ENCODE data around the gene FAM181A. TPM values are rescaled to one million over a fixed set of nuclear protein-coding genes. Genes with fewer than 3 reads are reported as not detected.

The FAM181A gene
- total RNA-seq, 4 donors from 2014 or later = not detected

DNA sequence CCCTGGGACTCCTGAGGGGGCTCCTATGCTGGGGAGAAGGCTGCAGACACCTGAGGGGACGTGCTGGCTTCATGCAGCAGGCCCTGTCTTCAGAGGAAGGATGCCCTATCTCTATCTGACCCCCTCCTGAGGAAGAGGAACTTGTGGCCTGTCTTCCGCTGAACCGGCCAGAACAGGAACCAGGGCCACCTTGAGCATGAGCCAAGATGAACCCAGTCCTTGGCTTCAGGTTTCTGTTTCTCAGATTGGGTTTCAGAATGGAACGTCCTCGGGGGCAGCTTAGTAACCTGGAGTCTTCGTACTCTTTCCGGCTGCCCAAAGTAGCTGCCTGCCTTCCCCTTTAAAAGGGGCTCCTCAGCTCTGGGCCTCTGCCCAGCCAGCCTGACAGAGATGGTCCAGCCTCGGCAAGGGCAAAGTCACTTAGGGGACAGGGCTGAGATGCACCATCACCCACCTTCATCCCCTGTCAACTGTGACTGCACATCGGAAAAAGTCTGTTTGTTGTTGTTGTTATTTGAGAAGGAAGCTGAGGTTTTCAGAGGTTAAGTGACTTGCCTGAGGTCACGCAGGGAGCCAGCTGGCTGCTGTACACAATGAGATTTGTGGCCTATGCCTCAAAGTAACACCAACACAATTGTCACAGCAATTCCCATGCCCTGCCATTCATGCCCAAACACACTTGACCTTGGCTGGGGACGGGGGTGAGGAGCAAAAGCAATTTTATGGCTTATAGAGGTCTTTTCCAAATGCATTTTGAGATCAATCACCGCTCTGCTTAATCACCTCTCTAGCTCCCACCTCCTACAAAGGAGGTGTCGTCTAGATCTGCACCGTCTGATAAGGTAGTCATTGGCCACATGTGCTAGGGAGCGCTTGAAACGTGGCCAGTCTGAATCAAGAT is 35.8 kb downstream of the FAM181A start:
- no peaks in the 10 kb centered on the region for H3K27me3 ChIP-seq
- no peaks in the 10 kb centered on the region for H3K36me3 ChIP-seq
- peak overlapping the region in 1 of 4 donors; percentile 7 for H3K4me3 ChIP-seq
- H3K9me3 ChIP-seq = no peaks in the 10 kb centered on the region
- peaks cover 0 to 69% (median 54%) of the 10 kb centered on the region in 4 donors for H3K4me1 ChIP-seq
- DNase-seq = peak in 2 of 3 donors; percentile 85 to 92
- TF ChIP-seq POLR2A (IDR thresholded peaks at IDR 0.05) = no peak
- no peak for TF ChIP-seq CTCF (IDR thresholded peaks at IDR 0.05)
- H3K27ac ChIP-seq = peak overlapping the region; percentile 76 to 86 (median 84)

GRCh38 chr14:93963692-93964091 is 36.5 kb downstream of the FAM181A start:
- no peak for DNase-seq
- Histone ChIP-seq H3K36me3 (no peaks in the 10 kb centered on the region), H3K9me3 (no peaks in the 10 kb centered on the region), H3K4me1 (peaks cover 0 to 62% (median 53%) of the 10 kb centered on the region in 4 donors), H3K27ac (peak overlapping the region; percentile 76 to 86 (median 84)), H3K27me3 (no peaks in the 10 kb centered on the region), H3K4me3 (no peak overlapping the region)
- TF ChIP-seq POLR2A (IDR thresholded peaks at IDR 0.05) (no peak), CTCF (IDR thresholded peaks at IDR 0.05) (no peak)

DNA sequence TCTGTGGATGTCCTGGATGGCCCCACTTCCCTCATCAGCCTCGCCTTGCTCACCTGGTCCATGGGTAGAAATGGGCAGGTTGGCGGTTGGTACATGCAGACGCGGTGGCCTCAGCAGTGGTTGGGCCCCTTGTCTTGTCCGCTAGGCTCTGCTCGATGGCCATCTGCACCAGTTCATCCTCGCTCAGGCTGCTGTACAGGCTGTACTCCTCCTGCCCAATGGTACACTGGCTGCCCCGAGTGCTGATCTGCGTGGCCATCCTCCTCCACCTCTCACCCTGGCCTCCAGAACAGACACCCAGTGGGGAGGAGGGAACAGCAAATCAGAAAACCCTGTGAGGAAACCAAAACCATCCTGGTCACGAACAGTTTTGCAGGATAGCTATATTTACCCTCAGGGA is 37.1 kb downstream of the FAM181A start:
- Histone ChIP-seq H3K27ac (peak overlapping the region; percentile 76 to 86 (median 84)), H3K27me3 (no peaks in the 10 kb centered on the region), H3K36me3 (no peaks in the 10 kb centered on the region), H3K4me1 (peaks cover 0 to 60% (median 47%) of the 10 kb centered on the region in 4 donors), H3K9me3 (no peaks in the 10 kb centered on the region), H3K4me3 (no peak overlapping the region)
- TF ChIP-seq CTCF (IDR thresholded peaks at IDR 0.05) (no peak), POLR2A (IDR thresholded peaks at IDR 0.05) (no peak)
- no peak for DNase-seq

GRCh38 chr14:93964820-93965286 is 37.7 kb downstream of the FAM181A start:
- Histone ChIP-seq H3K4me3 (no peak overlapping the region), H3K4me1 (peaks cover 0 to 60% (median 43%) of the 10 kb centered on the region in 4 donors), H3K9me3 (no peaks in the 10 kb centered on the region), H3K27me3 (no peaks in the 10 kb centered on the region), H3K27ac (peak overlapping the region; percentile 76 to 86 (median 84)), H3K36me3 (no peaks in the 10 kb centered on the region)
- no peak for DNase-seq
- TF ChIP-seq CTCF (IDR thresholded peaks at IDR 0.05) = no peak
- no peak for TF ChIP-seq POLR2A (IDR thresholded peaks at IDR 0.05)

GRCh38 chr14:93965287-93965821 is 38.2 kb downstream of the FAM181A start:
- H3K4me1 ChIP-seq = peaks cover 0 to 60% (median 41%) of the 10 kb centered on the region in 4 donors
- H3K27me3 ChIP-seq = no peaks in the 10 kb centered on the region
- no peaks in the 10 kb centered on the region for H3K9me3 ChIP-seq
- H3K27ac ChIP-seq = peak overlapping the region in 3 of 4 donors; percentile 76 to 86 (median 83)
- TF ChIP-seq CTCF (IDR thresholded peaks at IDR 0.05) (no peak), POLR2A (IDR thresholded peaks at IDR 0.05) (no peak)
- no peak for DNase-seq
- no peaks in the 10 kb centered on the region for H3K36me3 ChIP-seq
- H3K4me3 ChIP-seq = no peak overlapping the region

All from Peyer's patch (tissue), 4 donors.